OCI-LY1 (cell line): Measurements from ENCODE around the gene HPS3.

Experiments
- H2AFZ ChIP-seq: fragments of 200-600 bp; sonication (generic), shearing (Covaris generic); 2 replicates; pipeline ENCODE4 v1.6.0; 2014; ENCODE audit warnings: antibody characterized with exemption, mild to moderate bottlenecking, low read length
- H3F3A ChIP-seq: fragments of 200-600 bp; sonication (generic), shearing (Covaris generic); 2 replicates; pipeline ENCODE4 v1.6.0; 2014; ENCODE audit warnings: mild to moderate bottlenecking, antibody characterized with exemption, low read length, moderate library complexity; ENCODE audit not compliant: insufficient read depth
- H3K27ac ChIP-seq: fragments of 200-600 bp; sonication (generic); 2 replicates; pipeline ENCODE4 v1.5.1; 2014; ENCODE audit warnings: low read length, mixed run types, mild to moderate bottlenecking, low read depth; ENCODE audit not compliant: poor library complexity, severe bottlenecking
- H3K27me3 ChIP-seq: fragments of 200-600 bp; sonication (generic); 2 replicates; pipeline ENCODE4 v1.6.0; 2014; ENCODE audit warnings: antibody characterized with exemption, mild to moderate bottlenecking, low read length, moderate library complexity; ENCODE audit not compliant: insufficient read depth
- H3K36me3 ChIP-seq: fragments of 200-600 bp; sonication (generic); 2 replicates; pipeline ENCODE4 v1.6.1; 2014; ENCODE audit warnings: mild to moderate bottlenecking, antibody characterized with exemption, low read length, moderate library complexity, mixed read lengths; ENCODE audit not compliant: insufficient read depth
- H3K4me1 ChIP-seq: fragments of 200-600 bp; sonication (generic); 2 replicates; pipeline ENCODE4 v1.5.1; 2014; ENCODE audit warnings: mild to moderate bottlenecking, low read length, moderate library complexity; ENCODE audit not compliant: insufficient read depth, severe bottlenecking
- H3K4me2 ChIP-seq: fragments of 200-600 bp; sonication (generic), shearing (Covaris generic); 2 replicates; pipeline ENCODE4 v1.6.1; 2014; ENCODE audit warnings: low read length
- H3K4me3 ChIP-seq: fragments of 200-600 bp; sonication (generic); 2 replicates; pipeline ENCODE4 v1.5.1; 2014; ENCODE audit warnings: low read length, low read depth, mild to moderate bottlenecking, mixed read lengths; ENCODE audit not compliant: poor library complexity, severe bottlenecking
- H3K79me2 ChIP-seq: fragments of 200-600 bp; shearing (Covaris generic); 2 replicates; pipeline ENCODE4 v1.6.1; 2016; ENCODE audit warnings: mixed run types, low read length, mixed read lengths; ENCODE audit not compliant: insufficient read depth
- H3K9ac ChIP-seq: fragments of 200-600 bp; sonication (generic), shearing (Covaris generic); 2 replicates; pipeline ENCODE4 v1.6.1; 2014; ENCODE audit warnings: mild to moderate bottlenecking, low read length, mixed read lengths
- H3K9me2 ChIP-seq: fragments of 200-600 bp; sonication (generic), shearing (Covaris generic); 2 replicates; pipeline ENCODE4 v1.6.1; 2014; ENCODE audit warnings: low read depth, mild to moderate bottlenecking, low read length, mixed read lengths
- H3K9me3 ChIP-seq: fragments of 200-600 bp; shearing (Covaris generic); 2 replicates; pipeline ENCODE4 v1.6.1; 2014; ENCODE audit warnings: low read length, mixed read lengths
- H4K20me1 ChIP-seq: fragments of 200-600 bp; sonication (generic), shearing (Covaris generic); 2 replicates; pipeline ENCODE4 v1.6.0; 2016; ENCODE audit warnings: mild to moderate bottlenecking, low read length; ENCODE audit not compliant: insufficient read depth
- EZH2 ChIP-seq: fragments of 200-600 bp; sonication (generic), shearing (Covaris generic); IDR thresholded peaks from 2 replicates; pipeline ENCODE4 v1.8.0; 2017; ENCODE audit warnings: borderline replicate concordance, mixed run types, mild to moderate bottlenecking, antibody characterized with exemption, low read length, moderate library complexity, mixed read lengths
- TF ChIP-seq, protein P1 (sequence below): fragments of 200-600 bp; sonication (generic), shearing (Covaris generic); IDR thresholded peaks from 2 replicates; pipeline ENCODE4 v1.5.1; 2017; ENCODE audit warnings: mild to moderate bottlenecking, antibody characterized with exemption, low read length, moderate library complexity, mixed read lengths

HPS3 gene

DNA sequence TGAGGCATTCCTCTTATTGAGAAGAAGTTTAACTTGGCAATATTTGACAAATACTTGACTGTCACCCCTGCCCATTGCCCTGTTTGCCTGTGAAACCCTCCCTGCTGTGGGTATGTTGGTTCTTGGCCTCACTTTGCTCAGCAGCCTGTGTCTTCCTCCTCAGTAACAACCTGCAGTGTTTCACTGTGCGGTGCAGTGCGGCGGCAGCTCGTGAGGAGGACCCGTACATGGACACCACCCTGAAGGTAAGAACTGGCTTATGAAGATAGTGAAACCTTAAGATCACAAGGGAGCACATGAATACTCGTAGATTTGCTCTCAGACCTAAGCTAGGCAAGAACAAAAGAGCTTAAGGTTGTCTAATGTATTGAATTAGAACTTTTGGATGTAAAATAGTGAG lies 21.0 kb downstream of the HPS3 start:
- no peak overlapping the region for H3K4me3 ChIP-seq
- peaks cover 69% of the 10 kb centered on the region; the same call in 1 of the 2 replicates for H3K36me3 ChIP-seq
- H2AFZ ChIP-seq, result no peak overlapping the region
- no peaks in the 10 kb centered on the region for H3K9me2 ChIP-seq
- H4K20me1 ChIP-seq, result no peaks in the 10 kb centered on the region
- no peak overlapping the region for H3K9ac ChIP-seq
- H3K9me3 ChIP-seq, result no peaks in the 10 kb centered on the region
- no peak overlapping the region for H3K27ac ChIP-seq
- H3K4me2 ChIP-seq, result no peak overlapping the region
- no peak for TF ChIP-seq EZH2
- TF ChIP-seq, protein P1, sequence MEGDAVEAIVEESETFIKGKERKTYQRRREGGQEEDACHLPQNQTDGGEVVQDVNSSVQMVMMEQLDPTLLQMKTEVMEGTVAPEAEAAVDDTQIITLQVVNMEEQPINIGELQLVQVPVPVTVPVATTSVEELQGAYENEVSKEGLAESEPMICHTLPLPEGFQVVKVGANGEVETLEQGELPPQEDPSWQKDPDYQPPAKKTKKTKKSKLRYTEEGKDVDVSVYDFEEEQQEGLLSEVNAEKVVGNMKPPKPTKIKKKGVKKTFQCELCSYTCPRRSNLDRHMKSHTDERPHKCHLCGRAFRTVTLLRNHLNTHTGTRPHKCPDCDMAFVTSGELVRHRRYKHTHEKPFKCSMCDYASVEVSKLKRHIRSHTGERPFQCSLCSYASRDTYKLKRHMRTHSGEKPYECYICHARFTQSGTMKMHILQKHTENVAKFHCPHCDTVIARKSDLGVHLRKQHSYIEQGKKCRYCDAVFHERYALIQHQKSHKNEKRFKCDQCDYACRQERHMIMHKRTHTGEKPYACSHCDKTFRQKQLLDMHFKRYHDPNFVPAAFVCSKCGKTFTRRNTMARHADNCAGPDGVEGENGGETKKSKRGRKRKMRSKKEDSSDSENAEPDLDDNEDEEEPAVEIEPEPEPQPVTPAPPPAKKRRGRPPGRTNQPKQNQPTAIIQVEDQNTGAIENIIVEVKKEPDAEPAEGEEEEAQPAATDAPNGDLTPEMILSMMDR, result no peak
- peaks cover 2% of the 10 kb centered on the region; the same call in 1 of the 2 replicates for H3F3A ChIP-seq
- H3K4me1 ChIP-seq, result peaks cover 18% of the 10 kb centered on the region
- H3K79me2 ChIP-seq, result no peaks in the 10 kb centered on the region
- H3K27me3 ChIP-seq, result no peaks in the 10 kb centered on the region

DNA sequence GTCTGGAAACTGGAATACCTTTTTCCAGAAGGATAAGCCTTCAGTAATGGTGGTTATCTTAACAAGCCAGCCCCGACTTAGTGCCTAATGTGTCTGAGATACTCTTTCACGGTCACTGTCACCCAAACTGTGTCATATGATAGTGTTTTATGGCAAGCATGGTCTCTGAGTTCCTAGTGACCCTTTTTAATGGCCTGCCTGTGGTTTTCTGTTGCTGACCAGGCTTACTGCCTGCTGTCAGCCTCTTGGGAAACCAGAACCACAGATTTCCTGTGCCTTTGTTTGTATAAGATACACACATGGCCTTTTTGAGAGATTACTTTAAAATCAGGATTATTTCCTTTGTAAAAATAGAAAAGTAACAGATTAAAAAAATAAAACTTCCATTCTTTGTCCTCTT lies 22.4 kb downstream of the HPS3 start:
- H3K9me3 ChIP-seq, result no peaks in the 10 kb centered on the region
- H2AFZ ChIP-seq, result no peak overlapping the region
- no peaks in the 10 kb centered on the region for H4K20me1 ChIP-seq
- H3K27ac ChIP-seq, result no peak overlapping the region
- H3K4me3 ChIP-seq, result no peak overlapping the region
- peaks cover 4% of the 10 kb centered on the region for H3K4me1 ChIP-seq
- H3K9me2 ChIP-seq, result no peaks in the 10 kb centered on the region
- H3K79me2 ChIP-seq, result no peaks in the 10 kb centered on the region
- H3F3A ChIP-seq, result no peaks in the 10 kb centered on the region
- TF ChIP-seq, protein P1, result no peak
- no peak for TF ChIP-seq EZH2
- no peak overlapping the region for H3K4me2 ChIP-seq
- H3K36me3 ChIP-seq, result peaks cover 74% of the 10 kb centered on the region; the same call in 1 of the 2 replicates
- no peaks in the 10 kb centered on the region for H3K27me3 ChIP-seq
- no peak overlapping the region for H3K9ac ChIP-seq

DNA sequence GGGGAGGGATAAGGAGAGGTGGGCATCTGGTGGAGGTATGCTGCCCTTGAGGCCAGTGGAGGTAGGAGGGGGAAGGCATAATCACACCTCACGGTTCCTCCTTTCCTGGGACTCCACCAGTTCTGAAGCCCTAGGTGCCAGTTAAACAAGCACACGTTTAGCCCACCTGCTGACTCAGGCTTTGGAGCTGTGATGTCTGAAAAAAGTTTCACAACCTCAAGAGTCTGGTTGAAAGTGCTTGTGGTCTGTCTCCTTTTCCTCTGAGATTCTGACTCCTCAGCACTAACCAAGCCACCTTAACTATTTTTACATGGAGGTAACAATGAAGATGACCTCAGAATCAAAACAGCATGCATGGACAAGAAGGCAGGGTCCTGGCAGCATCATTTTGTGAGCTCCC lies 23.0 kb downstream of the HPS3 start:
- Histone ChIP-seq H3K27ac (no peak overlapping the region), H3K79me2 (no peaks in the 10 kb centered on the region), H3K27me3 (no peaks in the 10 kb centered on the region), H3F3A (no peaks in the 10 kb centered on the region), H3K4me3 (no peak overlapping the region), H2AFZ (no peak overlapping the region), H3K9ac (no peak overlapping the region), H3K36me3 (peaks cover 73% of the 10 kb centered on the region), H4K20me1 (no peaks in the 10 kb centered on the region), H3K9me3 (no peaks in the 10 kb centered on the region), H3K4me1 (peaks cover 4% of the 10 kb centered on the region), H3K4me2 (no peak overlapping the region), H3K9me2 (no peaks in the 10 kb centered on the region)
- TF ChIP-seq, protein P1, result no peak
- no peak for TF ChIP-seq EZH2
